NCI-H2196 treated with DMSO at 0.1 percent for 48 hours (cell line): ENCODE results near the gene PAX9.

Experiments used
- DNase-seq: peaks from one replicate; lab custom pipeline; 2025; ENCODE audit not compliant: unreplicated experiment; lab: John Stamatoyannopoulos, UW

The PAX9 gene

DNA sequence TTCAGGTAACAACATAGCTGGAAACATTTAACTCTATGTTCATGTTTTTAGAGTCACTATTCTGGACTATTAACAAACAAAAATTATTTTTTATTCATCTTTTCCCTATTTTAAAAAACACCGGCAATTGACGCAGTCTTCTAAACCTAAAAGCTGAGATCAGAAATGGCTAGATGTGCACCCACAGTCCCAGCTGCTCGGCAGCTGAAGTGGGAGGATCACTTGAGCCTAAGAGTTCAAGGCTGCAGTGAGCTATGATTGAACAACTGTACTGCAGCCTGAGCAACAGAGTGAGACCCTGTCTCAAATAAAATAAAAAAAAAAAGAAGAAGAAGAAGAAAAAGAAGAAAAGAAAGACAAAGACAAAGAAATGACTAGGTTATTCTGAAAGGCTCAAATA is 64.5 kb downstream of the PAX9 start:
- no peak for DNase-seq
